IPS DF 19.7 (cell line): ENCODE data around the gene EIF6.
"Not testable (repeated sequence)": the region's sequence is repeated elsewhere in the genome, so short reads cannot be mapped to it uniquely, and the experiment has no call there.

Experiments used
- DNase-seq: peaks from one replicate; pipeline ENCODE4 v3.0.0-alpha.2; 2013; ENCODE audit warnings: low read depth, low spot score

The EIF6 gene

DNA sequence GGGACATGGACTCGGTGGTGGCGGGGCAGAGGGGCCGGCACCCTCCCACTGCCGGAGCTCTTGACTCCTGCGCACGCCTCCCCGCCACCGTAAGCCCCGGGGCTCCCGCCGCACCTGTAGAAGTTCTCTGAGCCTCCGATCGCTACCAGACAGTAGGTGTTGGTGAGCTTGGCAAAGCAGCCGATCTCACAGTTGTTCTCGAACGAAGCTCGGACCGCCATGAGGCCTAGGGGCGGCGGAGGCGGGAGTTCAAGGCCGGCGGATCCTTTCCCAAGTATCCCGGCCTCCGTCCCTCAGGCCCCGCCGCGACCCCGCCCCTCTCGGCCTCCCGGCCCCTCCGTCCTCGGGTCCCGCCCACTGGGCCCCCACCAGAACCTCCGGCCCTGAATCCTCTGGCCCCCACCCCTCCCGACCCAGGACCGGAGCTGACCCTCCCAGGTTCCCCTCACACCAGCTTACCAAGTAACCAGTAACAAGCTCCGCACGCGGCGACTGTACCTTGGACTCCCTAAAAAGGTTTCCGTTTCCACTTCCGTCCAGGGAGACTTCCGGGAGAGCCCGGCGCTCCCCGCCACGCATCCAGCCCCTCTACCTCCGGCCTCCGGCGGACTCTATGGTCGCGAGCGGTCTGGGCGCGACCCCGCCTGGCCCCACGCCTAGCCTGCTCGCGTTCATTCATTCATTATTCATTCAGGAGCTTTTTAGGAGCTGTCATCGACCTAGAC, at the start of gene EIF6:
EIF6 (minus strand) TSS at position 506 of the 725 bp plus-strand sequence; CDS start at position 221, 285 bp downstream.
- peak; percentile 83 for DNase-seq

DNA sequence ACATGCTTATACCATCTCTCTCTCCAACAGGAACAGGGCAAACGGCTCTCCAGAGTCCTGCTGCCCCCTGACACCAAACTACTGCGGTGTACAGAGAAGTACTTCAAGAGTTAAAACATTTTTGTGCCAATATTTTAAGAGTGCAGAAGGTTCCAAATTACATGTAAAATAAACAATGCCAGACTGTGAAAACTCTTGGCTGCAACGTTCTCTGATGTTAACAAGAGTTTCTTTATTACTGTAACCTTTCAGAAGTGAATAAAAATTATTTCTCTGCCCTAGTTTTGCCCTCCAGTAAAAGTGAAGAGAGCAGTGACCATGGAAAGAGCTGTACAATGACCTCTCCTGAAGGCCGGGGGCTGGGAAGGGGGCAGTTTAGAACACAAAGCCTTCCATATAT, 49.0 kb upstream of the EIF6 start:
- DNase-seq = no peak

DNA sequence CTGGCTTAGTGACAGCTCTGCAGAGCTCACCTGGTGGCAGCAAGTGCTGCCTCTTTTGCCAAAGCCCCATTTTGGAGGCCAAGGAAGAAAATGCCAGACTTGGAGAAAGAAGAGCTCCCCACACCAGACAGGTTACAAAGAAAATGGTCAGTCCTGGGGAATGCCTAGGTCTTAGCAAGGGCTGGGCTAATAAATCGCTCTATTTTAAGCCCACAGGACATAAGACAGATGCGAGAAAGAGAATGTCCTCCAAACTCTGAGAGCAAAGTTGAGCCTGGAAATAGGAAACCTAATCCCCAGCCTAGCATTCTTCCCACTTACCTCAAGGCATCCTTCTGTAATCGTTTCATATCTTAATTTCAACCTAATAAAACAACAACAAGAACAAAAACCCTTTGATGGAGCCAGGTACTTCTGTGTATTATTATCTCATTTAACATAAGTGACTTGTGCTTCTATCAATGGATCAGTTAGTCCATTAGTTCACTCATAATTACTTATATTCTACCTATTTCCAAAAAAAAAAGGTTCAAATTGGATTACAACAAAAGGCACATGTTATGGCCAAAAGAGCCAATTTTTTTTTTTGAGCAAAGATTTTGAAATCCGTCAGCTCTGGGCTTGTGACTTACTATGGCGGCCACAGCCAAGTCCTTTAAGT, 48.1 kb upstream of the EIF6 start:
- DNase-seq = no peak

DNA sequence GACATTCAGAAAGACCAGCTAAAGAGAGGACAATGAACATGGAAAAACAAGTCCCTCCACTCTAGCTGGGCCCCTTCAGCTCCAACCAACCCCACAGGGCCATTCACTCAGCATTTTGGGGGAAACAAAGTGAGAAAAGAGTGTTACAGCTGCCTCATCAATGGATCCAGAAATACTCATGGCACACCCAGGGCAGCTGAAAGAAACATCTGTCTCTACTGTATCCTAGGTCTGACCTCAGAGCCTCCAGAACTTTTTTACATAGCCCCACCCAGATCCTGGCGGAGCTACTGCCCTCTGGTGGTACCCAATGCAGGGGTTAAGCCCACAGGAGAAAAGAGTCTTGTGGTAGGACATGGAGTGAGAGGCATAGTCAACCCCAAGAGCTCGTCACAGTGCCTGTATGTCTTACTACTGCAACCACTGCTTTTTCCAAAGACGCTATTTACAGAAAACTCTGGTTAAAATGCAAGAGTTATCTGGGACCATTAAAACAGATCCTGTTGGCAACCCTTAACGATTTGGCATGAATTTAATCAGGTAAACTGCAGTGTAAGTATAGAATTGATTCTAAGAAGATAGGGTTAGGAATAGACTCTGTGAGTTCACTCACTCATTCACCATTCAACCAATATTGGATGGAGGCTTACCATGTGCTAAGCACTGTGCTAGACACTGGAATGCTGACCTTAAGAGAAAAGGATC, 45.0 kb upstream of the EIF6 start:
- DNase-seq = peak; percentile 61

DNA sequence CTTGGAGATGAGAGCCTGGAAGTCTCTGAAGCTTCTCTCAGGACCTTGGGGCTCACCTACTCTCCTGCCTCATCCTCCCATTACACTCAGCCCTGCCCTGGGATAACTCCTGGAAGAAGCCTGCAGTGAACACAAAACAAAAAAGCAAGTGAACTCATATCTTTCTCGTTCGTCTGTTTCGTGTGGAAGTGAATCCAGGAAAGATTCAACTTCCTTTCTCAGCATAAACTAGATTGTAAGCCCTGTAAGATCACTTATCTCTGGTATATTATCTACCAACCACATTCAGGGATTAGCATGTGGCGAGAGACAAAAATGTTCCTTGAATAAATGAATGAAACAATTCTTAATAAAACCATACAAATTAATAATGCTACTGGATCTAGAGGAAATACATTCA, 44.1 kb upstream of the EIF6 start:
- no peak for DNase-seq

DNA sequence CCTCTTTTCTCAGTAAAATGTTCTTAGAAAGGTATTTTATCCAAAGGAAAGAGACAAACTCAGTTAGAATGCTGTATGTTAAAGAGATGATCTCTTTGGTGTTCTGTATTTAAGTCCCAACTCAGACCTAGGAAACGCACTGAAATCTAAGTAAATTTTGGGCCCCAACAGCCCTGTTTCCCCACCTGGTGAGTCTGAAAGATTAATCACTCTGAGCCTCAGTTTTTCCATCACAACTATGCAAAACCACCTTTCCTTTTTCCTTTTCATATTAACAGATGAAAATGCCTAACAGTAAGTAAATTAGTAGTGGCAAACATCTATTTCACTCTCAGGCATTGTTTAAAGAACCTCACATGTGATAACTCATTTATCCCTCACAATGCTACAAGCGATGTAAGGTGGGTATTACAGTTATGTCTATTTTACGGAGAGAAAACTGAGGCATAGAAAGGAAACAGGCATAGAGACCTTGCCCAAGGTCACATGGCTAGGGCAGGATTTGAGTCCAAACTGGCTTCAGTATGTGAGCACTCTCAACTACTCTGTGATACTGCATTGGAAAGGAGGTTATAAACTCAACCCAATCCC, 43.6 kb upstream of the EIF6 start:
- no peak for DNase-seq

DNA sequence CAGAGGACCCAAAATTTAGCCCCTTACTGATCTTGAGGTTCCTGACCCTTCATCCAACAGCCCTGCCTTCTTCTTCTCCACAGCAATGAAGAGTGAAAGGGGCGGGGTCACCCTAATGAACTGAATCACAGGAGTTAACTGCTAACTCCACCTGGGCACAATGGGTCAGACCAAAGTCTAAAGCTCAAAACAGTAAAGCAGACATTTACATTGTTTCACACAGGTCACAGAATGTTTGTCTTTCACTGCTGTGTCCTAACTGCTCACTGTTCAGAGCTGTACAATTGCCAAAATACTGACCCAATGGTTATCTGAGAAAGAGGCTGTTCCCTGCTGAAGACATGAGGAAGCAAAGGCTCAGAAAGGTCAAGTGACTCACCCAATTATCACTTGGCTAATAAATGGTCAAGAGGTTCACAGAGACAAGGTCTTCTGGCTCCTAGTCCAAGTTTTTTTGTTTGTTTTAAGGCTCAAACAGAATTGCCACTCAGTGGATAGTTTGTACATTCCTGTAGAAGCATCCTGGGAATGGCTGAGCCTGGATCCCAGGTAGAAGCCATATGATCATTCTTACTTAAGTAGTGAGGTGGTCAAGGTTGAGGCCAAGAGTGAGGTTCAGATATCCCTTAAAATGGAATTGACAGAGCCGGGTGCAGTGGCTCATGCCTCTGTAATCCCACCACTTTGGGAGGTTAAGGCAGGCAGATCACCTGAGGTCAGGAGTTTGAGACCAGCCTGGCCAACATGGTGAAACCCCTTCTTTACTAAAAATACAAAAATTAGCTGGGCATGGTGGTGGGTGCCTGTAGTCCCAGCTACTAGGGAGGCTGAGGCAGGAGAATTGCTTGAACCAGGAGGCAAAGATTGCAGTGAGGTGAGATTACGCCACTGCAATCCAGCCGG, 42.8 kb upstream of the EIF6 start:
- no peak for DNase-seq

DNA sequence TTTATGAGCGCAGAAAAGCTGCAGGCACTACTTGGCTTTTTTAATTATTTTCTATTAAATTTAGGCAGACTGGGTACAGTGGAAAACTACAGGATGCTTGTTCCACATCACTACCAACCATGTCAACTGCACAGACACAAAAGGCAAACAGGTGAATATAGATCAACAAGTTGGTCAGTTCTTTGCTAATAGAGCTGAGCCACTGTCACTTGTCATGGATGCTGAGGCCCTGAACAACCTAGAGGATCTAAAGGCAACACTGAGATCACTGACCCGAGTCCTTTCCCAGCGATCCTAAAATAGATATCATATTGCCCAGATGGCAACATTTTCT, 42.1 kb upstream of the EIF6 start:
- DNase-seq = no peak

DNA sequence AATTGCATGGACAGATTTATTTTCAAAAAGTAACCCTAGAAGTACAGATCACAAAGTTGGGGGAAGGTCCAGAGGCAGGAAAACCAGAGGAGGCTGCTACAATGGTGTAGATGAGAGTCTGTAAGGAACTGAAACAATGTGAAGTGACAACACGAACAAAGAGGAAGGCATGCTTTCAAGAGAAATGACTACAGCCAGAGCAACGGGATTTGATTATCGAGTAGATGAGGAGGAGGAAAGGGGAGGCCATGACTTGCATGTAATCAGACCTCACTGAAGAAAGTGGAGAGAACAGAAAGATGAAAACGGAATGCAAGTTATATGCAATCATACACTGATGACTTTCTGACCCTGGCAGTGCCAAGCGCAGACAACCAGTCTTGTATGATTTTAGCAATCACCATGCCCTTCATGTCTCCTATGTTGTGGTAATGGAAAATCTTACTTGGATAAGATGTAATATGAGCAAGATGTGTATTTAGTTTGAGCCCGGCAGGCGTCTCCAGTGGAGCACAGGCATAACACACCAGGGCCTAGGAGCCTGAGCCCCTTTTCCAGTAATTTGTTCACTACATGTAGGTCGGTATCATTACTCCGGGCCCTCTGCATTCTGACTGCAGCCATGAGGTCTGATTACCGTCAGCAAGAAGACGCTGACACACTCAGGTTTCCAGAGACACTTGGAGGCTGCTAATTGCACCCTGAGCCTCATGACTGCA, 41.6 kb upstream of the EIF6 start:
- no peak for DNase-seq

DNA sequence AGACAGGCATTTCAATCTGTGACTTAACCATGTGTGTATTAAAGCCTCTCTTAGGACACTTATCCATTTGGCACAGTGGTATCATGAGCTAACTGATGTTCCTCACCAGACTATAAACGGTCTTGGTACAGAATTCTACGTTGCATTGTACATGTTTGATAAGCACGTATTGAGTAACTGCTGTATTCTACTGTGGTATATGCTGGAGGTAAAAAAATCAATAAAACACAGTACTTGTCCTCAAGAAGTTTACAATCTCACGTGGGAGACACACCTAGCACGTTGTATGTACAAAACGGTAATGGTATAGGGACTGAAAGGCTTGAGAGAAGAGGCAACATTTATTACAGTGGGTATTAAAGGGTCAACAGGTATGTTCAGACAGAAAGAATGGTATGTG, 40.8 kb upstream of the EIF6 start:
- no peak for DNase-seq

DNA sequence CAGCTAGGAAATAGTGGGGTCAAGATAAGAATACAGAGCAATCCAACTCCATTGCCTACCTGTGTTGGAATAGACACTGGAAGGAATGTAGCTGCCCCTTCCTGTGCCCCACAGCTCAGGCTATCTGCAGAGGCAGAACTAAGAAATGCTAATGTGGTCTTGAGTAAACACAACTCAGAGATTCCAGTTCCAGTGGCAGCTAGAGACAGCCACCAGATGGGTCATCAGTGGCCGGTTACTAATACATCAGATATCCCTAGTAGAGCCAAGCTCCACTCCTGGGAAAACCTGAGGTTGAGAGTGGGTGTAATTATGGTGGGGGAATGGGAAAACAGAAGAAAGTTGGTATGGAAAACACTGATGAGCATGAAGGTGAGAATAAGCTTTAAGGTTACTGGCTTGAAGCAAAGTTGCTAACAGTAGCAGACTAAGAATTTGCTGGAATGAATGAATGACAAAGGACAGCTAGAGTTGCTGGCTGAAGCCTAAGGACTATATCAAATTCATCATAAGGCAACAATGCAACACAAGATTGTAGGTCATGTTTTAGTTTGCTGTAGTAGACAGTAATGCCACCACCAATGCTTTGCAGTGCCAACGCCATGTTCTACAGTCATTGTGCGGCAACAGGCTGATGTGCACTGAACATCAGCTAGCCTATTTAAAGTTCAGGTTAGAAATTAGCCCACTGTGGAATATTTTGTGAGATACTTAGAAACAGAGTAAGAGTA, 36.0 kb upstream of the EIF6 start:
- DNase-seq = no peak

DNA sequence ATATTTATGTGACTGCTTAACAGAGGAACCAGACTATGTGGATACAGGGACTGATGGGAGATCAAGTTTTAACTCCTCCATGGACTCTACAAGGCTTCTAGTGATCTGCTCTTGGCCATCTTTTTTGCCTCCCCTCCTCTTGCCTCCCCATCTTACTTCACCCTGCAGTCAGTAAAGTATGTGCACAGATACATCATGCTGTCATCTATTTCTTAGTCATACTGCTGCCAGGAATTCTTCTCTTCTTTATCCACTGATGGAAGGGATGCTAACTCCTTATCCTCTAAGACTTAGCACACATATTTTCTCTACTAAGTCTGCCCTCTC, 35.3 kb upstream of the EIF6 start:
- no peak for DNase-seq

DNA sequence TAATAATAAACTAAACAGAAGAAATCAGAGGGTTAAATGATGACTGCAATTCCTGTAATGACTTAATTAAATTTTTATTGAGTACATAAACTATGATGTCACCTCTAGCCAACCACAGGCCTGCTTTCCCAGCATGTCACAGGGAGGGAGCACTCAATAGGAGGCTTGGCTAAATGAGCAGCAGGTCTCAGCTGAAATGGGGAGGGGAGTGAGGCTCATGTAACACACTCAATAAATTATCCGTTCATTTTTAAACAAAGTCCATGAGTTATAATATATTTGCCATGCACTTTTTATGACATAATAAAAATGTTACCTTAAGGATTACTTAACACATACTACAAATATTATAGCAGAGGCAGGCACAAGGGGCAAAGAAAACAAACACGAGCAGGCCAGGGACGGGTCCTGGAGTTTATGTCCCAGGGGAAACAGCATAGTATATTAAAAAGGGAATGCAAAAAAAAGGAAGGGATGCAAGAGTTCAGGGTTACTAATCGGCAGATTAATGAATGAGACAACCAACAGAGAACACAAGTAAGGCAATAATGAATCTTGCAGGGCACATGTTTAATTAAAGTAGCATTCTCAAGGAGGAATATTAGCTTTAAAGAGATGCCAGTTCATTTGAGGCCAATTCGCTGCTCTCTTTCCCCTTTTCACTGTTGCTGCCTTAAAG, 34.8 kb upstream of the EIF6 start:
- DNase-seq = no peak

DNA sequence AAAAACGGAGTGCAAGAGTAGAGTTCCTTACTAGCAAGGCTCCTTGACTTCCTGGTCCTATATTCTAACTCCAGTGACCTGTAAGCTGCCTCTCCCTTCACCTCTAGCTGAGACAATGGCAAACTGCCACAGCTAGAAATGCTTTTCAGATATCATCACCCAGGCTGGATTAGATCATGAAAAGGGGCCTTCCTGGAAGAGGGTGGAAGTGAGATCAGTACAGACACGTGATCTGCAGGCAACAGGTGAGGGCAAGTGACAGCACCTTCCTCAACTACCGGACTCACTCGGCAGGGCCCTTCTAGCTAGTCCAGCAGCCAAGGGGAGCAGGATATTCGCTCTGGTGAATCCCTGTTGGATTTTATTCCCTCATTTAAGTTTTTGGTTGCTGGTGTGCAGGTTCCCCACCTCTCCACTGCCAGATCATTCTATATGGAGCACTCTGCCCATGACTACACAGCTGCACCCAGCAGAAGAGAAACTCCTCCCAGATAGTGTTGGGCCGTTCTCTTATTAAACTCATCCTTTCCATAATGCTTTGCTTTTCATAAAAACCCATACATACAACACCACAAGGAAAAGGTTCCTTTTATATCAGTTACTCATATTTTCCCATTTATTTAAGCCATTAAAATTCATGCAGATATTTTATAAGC, 34.1 kb upstream of the EIF6 start:
- no peak for DNase-seq

DNA sequence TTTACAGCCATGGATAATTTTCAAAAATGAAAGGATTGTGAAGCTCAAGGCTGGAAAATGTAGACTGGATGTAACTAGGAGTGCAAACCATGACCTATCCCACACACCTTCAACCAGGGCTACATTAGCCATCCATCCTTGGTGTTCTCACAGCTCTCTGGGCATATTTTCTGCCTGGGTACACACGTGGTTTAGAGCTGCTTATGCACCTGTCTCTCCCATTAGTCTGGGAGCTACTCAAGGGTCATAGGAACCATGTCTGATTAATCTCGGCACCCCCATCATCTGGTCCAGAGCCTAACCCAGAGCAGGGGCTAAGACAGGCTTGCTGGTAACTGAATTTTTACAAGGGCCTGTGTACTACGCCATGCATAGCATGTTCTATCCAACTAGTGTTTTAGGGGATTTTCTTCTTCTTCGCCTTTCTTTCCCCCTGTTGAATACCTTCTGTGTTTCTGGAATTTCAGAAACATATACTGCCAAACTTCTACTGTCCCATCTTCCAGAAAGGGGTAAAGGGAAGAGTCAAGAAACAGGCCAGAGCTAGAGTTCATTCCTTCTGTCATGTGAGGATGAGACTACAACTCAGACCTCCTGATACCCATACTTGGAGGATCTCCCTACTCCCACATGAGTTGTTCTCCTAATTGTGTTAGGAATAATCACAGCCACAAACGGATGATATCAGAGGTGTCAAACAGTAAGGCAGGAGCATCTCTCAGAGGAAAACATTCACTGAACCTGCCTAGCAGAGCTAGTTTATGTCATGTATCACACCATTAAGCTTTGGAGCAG, 33.0 kb upstream of the EIF6 start:
- no peak for DNase-seq

DNA sequence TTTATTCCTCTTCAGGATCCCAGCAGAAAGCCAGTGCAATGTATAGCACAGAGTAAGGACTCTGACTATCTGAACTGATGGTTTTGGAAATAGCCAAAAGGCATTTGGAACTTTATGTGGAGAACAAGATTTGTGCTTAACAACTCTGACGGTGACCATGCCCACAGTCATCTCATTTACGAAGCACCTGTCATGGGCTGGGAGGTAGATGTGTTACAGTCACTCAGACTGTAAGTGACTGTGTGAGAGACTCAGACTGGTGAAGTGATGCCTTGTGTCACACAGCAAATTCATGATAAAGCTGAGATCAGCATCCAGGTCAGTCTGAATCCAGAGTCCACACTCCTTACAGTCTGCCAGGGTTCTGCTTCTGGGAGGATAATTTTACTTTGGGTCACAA, 31.5 kb upstream of the EIF6 start:
- DNase-seq = no peak

DNA sequence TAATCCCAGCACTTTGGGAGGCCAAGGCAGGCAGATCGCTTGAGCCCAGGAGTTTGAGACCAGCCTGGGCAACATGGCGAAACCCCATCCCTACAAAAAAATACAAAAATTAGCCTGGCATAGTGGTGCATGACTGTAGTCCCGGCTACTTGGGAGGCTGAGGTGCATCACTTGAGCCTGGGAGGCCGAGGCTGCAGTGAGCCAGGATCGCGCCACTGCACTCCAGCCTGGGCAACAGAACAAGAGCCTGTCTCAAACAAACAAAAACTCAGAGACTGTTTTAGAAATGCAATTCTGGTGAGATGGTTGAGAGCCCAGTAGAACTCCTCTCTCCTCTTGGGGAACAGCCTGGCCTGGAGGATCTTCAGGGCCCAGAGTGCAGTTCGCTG, 31.1 kb upstream of the EIF6 start:
- DNase-seq = not testable (repeated sequence)

DNA sequence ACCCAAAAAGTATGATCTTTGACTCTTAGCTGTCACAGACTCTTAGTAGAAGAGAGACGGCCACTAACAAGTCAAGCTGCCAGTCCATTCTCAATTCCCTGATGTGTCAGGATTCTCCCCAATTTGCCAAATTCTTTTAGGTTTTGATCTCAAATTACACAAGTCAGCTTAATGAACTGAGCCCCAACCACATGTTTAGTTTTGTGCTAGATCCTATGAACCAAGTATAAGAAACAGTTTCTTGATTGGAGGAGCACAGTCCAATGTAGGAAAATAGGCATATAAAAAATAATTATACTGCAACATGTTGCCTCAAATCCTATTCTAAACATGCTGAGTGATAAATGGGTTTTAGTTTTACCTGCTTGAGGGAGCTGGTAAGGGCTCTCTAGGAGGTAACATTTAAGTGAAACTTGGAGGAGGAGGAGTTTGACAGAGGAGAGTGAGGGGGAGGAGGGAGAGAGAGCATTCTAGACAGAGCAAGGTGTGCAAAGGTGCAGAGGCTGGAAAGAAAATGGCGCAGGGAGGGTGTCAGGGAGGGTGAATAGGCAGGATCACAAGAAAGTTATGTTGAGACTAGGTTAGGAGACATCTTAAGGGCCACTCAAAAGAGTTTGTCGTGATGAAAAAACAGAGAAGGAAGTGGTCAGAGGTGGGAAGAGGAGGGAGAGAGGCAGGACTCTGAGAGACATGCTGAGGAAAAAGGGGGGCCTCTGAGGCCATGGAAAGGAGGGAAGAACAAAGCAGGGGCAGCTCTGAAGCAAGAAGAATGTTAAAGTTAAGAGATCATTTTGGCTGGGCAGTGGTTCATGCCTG, 30.5 kb upstream of the EIF6 start:
- no peak for DNase-seq
